CD1c-positive myeloid dendritic cell (primary cell): ENCODE measurements around the gene MNAT1.
A peak's percentile ranks its signal among the peaks of the same experiment; 100 is the strongest.

Experiments used
- DNase-seq: peaks from one replicate; pipeline ENCODE4 v3.0.0-alpha.2; 2016; ENCODE audit errors: extremely low spot score

MNAT1 gene

DNA sequence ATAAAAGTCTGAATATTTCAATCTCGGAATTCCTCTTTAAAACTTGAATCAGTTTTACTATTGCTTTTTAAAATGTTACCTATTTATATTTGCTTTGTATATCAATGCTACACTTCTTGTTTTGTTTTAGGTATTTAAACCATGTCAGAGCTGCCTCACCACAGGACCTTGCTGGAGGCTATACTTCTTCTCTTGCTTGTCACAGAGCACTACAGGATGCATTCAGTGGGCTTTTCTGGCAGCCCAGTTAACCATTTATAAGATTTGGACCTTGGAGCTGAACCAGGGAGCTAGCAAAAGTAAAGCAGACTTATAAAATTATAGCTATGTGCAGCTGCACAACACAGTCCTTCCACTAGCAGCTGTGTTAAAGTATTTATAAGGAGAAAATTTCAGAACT lies 233.5 kb downstream of the MNAT1 start:
- no peak for DNase-seq

- DNase-seq = no peak
These were observed 234.1 kb downstream of the MNAT1 start for GRCh38 chr14:60968671-60969070.

GRCh38 chr14:60970146-60970545 lies 235.6 kb downstream of the MNAT1 start:
- DNase-seq = no peak

GRCh38 chr14:60971271-60971670 lies 236.7 kb downstream of the MNAT1 start:
- no peak for DNase-seq

DNA sequence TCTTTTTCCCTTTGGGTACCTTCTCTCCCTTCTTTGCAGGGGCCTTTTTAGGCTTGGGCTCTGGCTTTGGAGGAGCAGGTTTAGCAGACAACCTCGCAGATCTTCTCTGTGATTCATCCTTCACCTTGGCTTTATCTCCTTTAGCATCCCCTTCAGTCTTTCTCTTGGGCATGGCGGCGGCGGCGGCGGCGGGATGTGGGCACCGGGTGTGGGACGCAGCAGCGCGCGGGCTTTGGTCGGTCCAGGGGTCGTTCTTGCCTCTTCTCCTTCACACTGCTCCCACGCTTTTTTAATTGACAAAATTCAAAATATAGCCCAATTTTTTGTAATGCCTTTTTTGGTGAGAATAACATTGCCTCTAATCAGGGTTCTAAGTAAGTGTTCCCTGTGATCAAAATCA lies 237.7 kb downstream of the MNAT1 start:
- DNase-seq = no peak

DNA sequence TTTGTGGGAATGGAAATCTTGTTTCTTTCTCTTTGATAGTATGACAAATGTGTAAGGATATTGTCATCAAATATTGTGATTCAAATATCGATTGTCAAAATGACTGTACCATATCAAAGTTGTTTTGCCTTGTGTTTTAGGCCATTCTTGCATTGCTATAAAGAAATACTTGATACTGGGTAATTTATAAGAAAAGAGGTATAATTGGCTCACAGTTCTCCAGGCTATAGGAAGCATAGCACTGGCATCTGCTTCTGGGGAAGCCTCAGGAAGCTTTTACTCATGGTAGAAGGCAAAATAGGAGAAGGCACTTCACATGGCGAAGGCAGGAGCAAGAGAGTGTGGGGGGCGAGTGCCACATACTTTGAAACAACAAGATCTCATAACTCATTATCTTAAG lies 238.5 kb downstream of the MNAT1 start:
- DNase-seq = no peak

GRCh38 chr14:60974090-60974651 lies 239.6 kb downstream of the MNAT1 start:
- no peak for DNase-seq

GRCh38 chr14:60975551-60975950 lies 241.0 kb downstream of the MNAT1 start:
- no peak for DNase-seq

GRCh38 chr14:60977847-60978246 lies 243.3 kb downstream of the MNAT1 start:
- DNase-seq = no peak

DNA sequence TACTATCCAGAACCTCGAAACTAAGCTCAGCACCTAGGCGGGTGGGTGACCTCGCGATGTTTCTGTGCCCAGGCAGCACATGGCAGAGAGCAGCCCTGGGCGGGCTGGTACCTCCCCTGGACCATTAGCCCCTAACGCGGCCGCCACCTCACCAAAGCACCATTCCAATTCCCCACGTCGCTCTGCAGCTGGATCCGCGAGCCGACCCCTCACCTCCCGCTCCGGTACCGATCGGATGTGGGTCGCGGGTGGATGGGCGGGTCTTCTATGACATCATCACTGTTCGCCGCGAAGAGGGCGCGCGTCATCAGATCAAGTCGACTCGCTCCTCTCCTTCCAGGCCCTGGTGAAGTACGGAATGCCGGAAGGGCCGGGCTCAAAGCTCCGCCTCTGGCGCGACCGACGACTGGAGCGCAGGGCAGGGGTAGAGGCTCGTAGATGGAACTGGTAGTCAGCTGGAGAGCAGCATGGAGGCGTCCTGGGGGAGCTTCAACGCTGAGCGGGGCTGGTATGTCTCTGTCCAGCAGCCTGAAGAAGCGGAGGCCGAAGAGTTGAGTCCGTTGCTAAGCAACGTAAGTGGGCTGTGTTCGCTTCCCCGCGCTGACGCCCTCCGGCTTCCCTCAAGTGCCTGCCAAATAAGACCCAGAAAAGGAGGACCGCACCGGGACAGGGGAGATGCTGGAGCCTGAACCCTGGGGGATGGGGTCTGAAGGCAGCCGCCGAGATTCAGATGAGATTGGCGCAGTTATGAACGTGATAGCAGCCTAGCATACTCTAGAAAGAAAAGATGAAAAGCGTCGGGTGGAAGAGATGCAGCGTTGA lies 246.5 kb downstream of the MNAT1 start, which contains the start of the genes SLC38A6 and TRMT5:
SLC38A6 (plus strand) TSS at position 435 of the 822 bp plus-strand sequence; CDS start at position 468, 33 bp downstream.
TRMT5 (minus strand) TSS at position 269 of the 822 bp plus-strand sequence; CDS start at position 163, 106 bp downstream.
- DNase-seq = peak; percentile 95

GRCh38 chr14:60981633-60982455 lies 247.3 kb downstream of the MNAT1 start:
- DNase-seq = peak; percentile 75

DNA sequence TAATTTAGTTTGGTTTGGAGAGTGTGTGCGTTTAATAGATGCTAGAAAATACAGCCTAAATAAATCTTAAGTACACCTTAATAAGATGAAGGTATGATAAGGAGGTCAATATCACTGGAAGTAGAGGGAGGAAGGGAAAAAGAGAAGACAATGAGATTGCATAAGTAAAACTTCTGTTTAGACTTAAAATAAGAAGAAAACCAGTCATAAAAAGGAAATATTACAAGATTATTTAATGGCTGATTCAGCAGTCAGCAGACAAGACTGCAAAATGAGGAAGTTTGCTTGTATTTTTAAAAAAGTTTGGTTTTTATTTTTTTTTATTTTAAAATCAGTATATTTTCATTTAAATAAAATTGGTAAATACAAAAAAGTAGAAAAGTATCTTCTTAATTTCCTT lies 249.6 kb downstream of the MNAT1 start:
- DNase-seq = peak; percentile 72

- no peak for DNase-seq
These were observed 251.9 kb downstream of the MNAT1 start for GRCh38 chr14:60986500-60986899.

GRCh38 chr14:60989599-60989998 lies 255.0 kb downstream of the MNAT1 start:
- DNase-seq = peak; percentile 91

DNA sequence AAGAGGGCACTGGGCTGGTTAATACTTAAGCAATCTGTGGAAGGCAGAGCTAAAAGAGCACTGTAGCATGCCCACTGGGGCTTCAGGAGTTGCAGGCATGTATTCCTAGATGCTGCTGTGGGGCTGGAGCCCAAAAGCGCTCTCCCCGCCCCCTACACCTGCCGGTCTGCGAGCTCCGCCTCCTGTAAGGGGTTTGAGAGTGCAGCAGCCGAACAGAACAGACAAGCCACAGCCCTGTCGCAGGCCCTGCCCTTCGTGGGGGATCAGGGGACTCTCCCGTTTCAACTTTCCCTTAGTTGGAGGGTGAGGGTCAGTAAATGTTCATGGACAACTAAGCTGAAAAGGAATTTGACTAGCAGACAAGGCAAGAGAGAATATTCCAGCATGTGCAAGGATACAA lies 264.1 kb downstream of the MNAT1 start:
- DNase-seq = no peak

- DNase-seq = no peak
These were observed 265.0 kb downstream of the MNAT1 start for GRCh38 chr14:60999536-60999935.

GRCh38 chr14:61003571-61003970 lies 269.0 kb downstream of the MNAT1 start:
- DNase-seq = no peak

DNA sequence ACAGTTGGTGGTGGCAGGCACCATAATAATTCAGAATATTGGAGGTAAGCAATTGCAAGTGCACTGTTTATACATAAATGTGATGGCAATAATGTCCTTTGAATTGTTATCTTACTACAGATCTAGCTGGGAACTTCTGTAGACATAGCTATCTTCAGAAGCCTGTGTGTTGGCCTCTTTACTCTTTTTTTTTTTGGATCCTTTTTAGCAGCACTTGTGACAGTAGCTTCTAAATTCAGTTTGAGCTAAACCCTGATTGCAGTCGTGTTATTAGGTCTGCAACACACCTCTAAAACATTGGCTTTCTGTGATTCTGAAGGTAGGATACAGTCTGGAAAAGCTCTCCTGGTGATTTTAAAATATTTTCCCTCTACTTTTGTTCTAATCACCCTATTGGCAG lies 285.0 kb downstream of the MNAT1 start:
- DNase-seq = no peak
